Calu3 (cell line): Measurements from ENCODE around the gene SLC4A2. TPM values are rescaled to one million over a fixed set of nuclear protein-coding genes. Genes with fewer than 3 reads are reported as not detected.
A peak's percentile ranks its signal among the peaks of the same experiment; 100 is the strongest.
"Not testable (repeated sequence)": the region's sequence is repeated elsewhere in the genome, so short reads cannot be mapped to it uniquely, and the experiment has no call there.

Source experiments
- BruUV-seq: library from RNA; stranded (reverse); fragments of 400-500 nt; replicated peaks from 2 replicates; lab custom pipeline; 2021; lab: Mats Ljungman, UMichigan
- CTCF ChIA-PET: fragments of 300-600 bp; sonication (Branson Sonifier 250); formaldehyde crosslinking; loops from one replicate; lab custom pipeline; 2022; ENCODE audit warnings: antibody characterized with exemption; lab: Charles Lee
- DNase-seq: peaks from one replicate; pipeline ENCODE4 v3.0.0; 2022
- H3K27ac Mint-ChIP-seq: one replicate; pipeline ENCODE4 v1.8.0; 2022; ENCODE audit warnings: mixed read lengths; ENCODE audit not compliant: unreplicated experiment
- H3K27me3 Mint-ChIP-seq: one replicate; pipeline ENCODE4 v1.8.0; 2022; ENCODE audit warnings: mixed read lengths; ENCODE audit not compliant: unreplicated experiment
- H3K36me3 Mint-ChIP-seq: one replicate; pipeline ENCODE4 v1.8.0; 2022; ENCODE audit warnings: mild to moderate bottlenecking, moderate library complexity, mixed read lengths; ENCODE audit not compliant: insufficient read depth, unreplicated experiment
- H3K4me1 Mint-ChIP-seq: one replicate; pipeline ENCODE4 v1.8.0; 2022; ENCODE audit warnings: mild to moderate bottlenecking, low read depth, mixed read lengths; ENCODE audit not compliant: unreplicated experiment
- H3K4me3 Mint-ChIP-seq: one replicate; pipeline ENCODE4 v1.8.0; 2022; ENCODE audit warnings: mild to moderate bottlenecking, low read depth, moderate library complexity, mixed read lengths; ENCODE audit not compliant: unreplicated experiment
- H3K9me3 Mint-ChIP-seq: one replicate; pipeline ENCODE4 v1.8.0; 2022; ENCODE audit warnings: low read depth, mixed read lengths; ENCODE audit not compliant: unreplicated experiment
- CTCF ChIP-seq: fragments of 200-600 bp; IDR thresholded peaks from one replicate; pipeline ENCODE4 v1.8.0; 2022; ENCODE audit warnings: antibody characterized with exemption; ENCODE audit not compliant: unreplicated experiment
- intact Hi-C: fragments of 100-400 bp; cut with micrococcal nuclease; formaldehyde crosslinking; loops from one replicate; pipeline ENCODE4 v1.10.0; 2022; ENCODE audit not compliant: unreplicated experiment
- total RNA-seq: library from RNA; stranded (reverse); gene quantifications from 2 replicates; pipeline ENCODE4 v1.2.3, GENCODE V29; 2022

SLC4A2 gene
- total RNA-seq, 1 experiment from 2014 or later, result 209 TPM

GRCh38 chr7:151035902-151036301 is 23.5 kb upstream of the SLC4A2 start:
- no peak overlapping the region for H3K27ac Mint-ChIP-seq
- CTCF ChIA-PET, result no interaction called here
- TF ChIP-seq CTCF, result no peak
- BruUV-seq, result no TSS peak
- intact Hi-C loops, result no loop called here
- H3K4me1 Mint-ChIP-seq, result peaks cover 20% of the 10 kb centered on the region
- no peak overlapping the region for H3K4me3 Mint-ChIP-seq
- H3K9me3 Mint-ChIP-seq, result no peaks in the 10 kb centered on the region
- peaks cover 20% of the 10 kb centered on the region for H3K36me3 Mint-ChIP-seq
- no peaks in the 10 kb centered on the region for H3K27me3 Mint-ChIP-seq
- no peak for DNase-seq

- BruUV-seq, result no TSS peak
- Mint-ChIP-seq H3K4me3 (peak overlapping the region; percentile 35), H3K27me3 (no peaks in the 10 kb centered on the region), H3K27ac (peak overlapping the region; percentile 89), H3K36me3 (peaks cover 33% of the 10 kb centered on the region), H3K4me1 (peaks cover 20% of the 10 kb centered on the region), H3K9me3 (no peaks in the 10 kb centered on the region)
- intact Hi-C loops, result no loop called here
- CTCF ChIA-PET, result interaction anchor here (1.9 kb wide), 1 partner anchor 11 kb away, joined by 6 read pairs; the partner anchor contains the start of gene ABCB8
- peak; percentile 91 for DNase-seq
- TF ChIP-seq CTCF, result no peak
These were observed 20.2 kb upstream of the SLC4A2 start for GRCh38 chr7:151038951-151039849.

GRCh38 chr7:151039850-151040548 is 19.4 kb upstream of the SLC4A2 start:
- Mint-ChIP-seq H3K4me1 (peaks cover 20% of the 10 kb centered on the region), H3K36me3 (peaks cover 33% of the 10 kb centered on the region), H3K27me3 (no peaks in the 10 kb centered on the region), H3K9me3 (no peaks in the 10 kb centered on the region), H3K4me3 (peak overlapping the region; percentile 13), H3K27ac (peak overlapping the region; percentile 89)
- no peak for TF ChIP-seq CTCF
- no peak for DNase-seq
- CTCF ChIA-PET, result interaction anchor here (1.9 kb wide), 1 partner anchor 12 kb away, joined by 6 read pairs; the partner anchor contains the start of gene ABCB8
- intact Hi-C loops, result no loop called here
- BruUV-seq, result no TSS peak

GRCh38 chr7:151040616-151041375 is 18.6 kb upstream of the SLC4A2 start:
- no peaks in the 10 kb centered on the region for H3K27me3 Mint-ChIP-seq
- H3K27ac Mint-ChIP-seq, result no peak overlapping the region
- H3K36me3 Mint-ChIP-seq, result peaks cover 33% of the 10 kb centered on the region
- intact Hi-C loops, result no loop called here
- CTCF ChIA-PET, result no interaction called here
- peaks cover 20% of the 10 kb centered on the region for H3K4me1 Mint-ChIP-seq
- BruUV-seq, result no TSS peak
- H3K9me3 Mint-ChIP-seq, result no peaks in the 10 kb centered on the region
- no peak overlapping the region for H3K4me3 Mint-ChIP-seq
- no peak for DNase-seq
- TF ChIP-seq CTCF, result no peak

- Mint-ChIP-seq H3K4me1 (peaks cover 20% of the 10 kb centered on the region), H3K36me3 (peaks cover 33% of the 10 kb centered on the region)
- H3K9me3 Mint-ChIP-seq, H3K27ac Mint-ChIP-seq, CTCF ChIA-PET, intact Hi-C loops, DNase-seq, BruUV-seq, H3K27me3 Mint-ChIP-seq, H3K4me3 Mint-ChIP-seq: not testable (repeated sequence)
These were observed 15.9 kb upstream of the SLC4A2 start for GRCh38 chr7:151043449-151043848.
